A549 treated with RU486 at 1 μM for 4 hours (cell line): Measurements from ENCODE around the gene WWOX. TPM values are rescaled to one million over a fixed set of nuclear protein-coding genes. Genes with fewer than 3 reads are reported as not detected.

Source experiments
- total RNA-seq: library from RNA; stranded (reverse); fragments of 200-300 nt; extraction: Qiagen RNA extraction; gene quantifications from 5 replicates; pipeline ENCODE4 v1.2.3, GENCODE V29; 2022; ENCODE audit warnings: low read depth

Gene WWOX
- total RNA-seq = 9.3 to 18.6 TPM (median 15.5 TPM) in 5 replicates

DNA sequence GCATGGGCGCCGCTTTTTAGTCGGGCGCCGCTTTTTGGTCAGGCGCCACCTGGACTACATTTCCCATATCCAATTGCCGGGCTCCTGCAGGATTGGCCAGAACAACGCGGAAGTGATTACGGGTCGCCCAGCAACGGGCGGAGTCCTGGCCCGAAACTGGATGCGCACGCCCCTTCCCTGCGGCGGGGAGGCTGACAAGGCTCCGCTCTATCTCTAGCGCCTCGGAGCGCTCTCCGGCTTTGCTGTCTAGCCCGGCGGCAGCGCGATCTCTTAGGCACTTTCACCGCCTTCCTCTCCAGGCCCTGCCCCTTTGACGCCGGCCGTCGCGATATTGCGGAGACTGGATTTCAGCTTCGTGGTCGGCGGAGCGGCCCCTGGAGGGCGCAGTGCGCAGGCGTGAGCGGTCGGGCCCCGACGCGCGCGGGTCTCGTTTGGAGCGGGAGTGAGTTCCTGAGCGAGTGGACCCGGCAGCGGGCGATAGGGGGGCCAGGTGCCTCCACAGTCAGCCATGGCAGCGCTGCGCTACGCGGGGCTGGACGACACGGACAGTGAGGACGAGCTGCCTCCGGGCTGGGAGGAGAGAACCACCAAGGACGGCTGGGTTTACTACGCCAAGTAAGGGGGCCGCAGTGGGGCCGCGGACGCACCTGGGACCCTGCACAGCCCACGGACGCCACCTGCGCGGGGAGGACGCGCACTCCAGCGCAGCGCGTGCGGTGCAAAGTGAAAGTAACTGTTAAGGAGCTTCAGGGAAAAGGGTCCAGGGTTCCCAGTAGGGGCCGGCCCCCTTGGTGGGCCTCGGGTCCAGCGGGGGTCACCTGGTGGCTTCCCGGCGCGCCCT lies at the start of gene WWOX:
Gene WWOX (plus strand): TSS at position 384 of the 841 bp plus-strand sequence.

Other genes starting within 250 kb of the WWOX start
- not detected in 5 replicates for gene CLEC3A, start 77.1 kb upstream of the WWOX start, total RNA-seq